Activated CD4-positive, alpha-beta T cell treated with anti-CD3 and anti-CD28 coated beads, Interleukin-10, Interleukin-2, amounts not matched to agents 100 ng/mL and 50 ng/mL, durations not matched to agents 16 hours and 8 hours (primary cell): ENCODE measurements around the gene BCAR3.

ENCODE experiments used
- DNase-seq: peaks from one replicate; pipeline ENCODE4 v3.0.0-alpha.2; 2020

BCAR3 gene

GRCh38 chr1:93635614-93636543, 45.8 kb downstream of the BCAR3 start:
- no peak for DNase-seq

GRCh38 chr1:93633313-93633712, 48.3 kb downstream of the BCAR3 start:
- DNase-seq: no peak

- peak; percentile 15 for DNase-seq
Observed at GRCh38 chr1:93631626-93632365, 49.8 kb downstream of the BCAR3 start.

- DNase-seq: no peak
Observed at GRCh38 chr1:93630168-93630567, 51.5 kb downstream of the BCAR3 start.

GRCh38 chr1:93629101-93630059, 52.3 kb downstream of the BCAR3 start:
- DNase-seq: peak; percentile 68

- no peak for DNase-seq
Observed at GRCh38 chr1:93628681-93629080, 53.0 kb downstream of the BCAR3 start.

- DNase-seq: no peak
Observed at GRCh38 chr1:93625582-93626327, 55.9 kb downstream of the BCAR3 start.

- no peak for DNase-seq
Observed at GRCh38 chr1:93623875-93624274, 57.8 kb downstream of the BCAR3 start.

GRCh38 chr1:93623436-93623835, 58.2 kb downstream of the BCAR3 start:
- no peak for DNase-seq

GRCh38 chr1:93621246-93621645, 60.4 kb downstream of the BCAR3 start:
- DNase-seq: no peak

- DNase-seq: no peak
Observed at GRCh38 chr1:93620841-93621210, 60.8 kb downstream of the BCAR3 start.

- no peak for DNase-seq
Observed at GRCh38 chr1:93620172-93620840, 61.3 kb downstream of the BCAR3 start.

- peak; percentile 12 for DNase-seq
Observed at GRCh38 chr1:93619507-93620171, 62.0 kb downstream of the BCAR3 start.

- no peak for DNase-seq
Observed at GRCh38 chr1:93617670-93618499, 63.8 kb downstream of the BCAR3 start.

- no peak for DNase-seq
Observed at GRCh38 chr1:93616996-93617669, 64.5 kb downstream of the BCAR3 start.

- no peak for DNase-seq
Observed at GRCh38 chr1:93616221-93616995, 65.2 kb downstream of the BCAR3 start.

GRCh38 chr1:93615582-93616150, 66.0 kb downstream of the BCAR3 start:
- peak; percentile 91 for DNase-seq

GRCh38 chr1:93614986-93615581, 66.6 kb downstream of the BCAR3 start:
- peak; percentile 71 for DNase-seq
